Muscle layer of colon (tissue), 2 donors: ENCODE data around the gene POLR1A.

ENCODE experiments used
- H3K27ac ChIP-seq: one replicate; pipeline ENCODE4 v1.7.0; 2013; ENCODE audit warnings: low read depth, mild to moderate bottlenecking, low read length, moderate library complexity
- H3K27me3 ChIP-seq, 2 donors: one replicate each; pipeline ENCODE4 v1.7.0; 2013; ENCODE audit warnings: low read length in 2 of 2, mild to moderate bottlenecking in 2 of 2; ENCODE audit not compliant: insufficient read depth in 2 of 2, control insufficient read depth in 1 of 2
- H3K36me3 ChIP-seq: one replicate; pipeline ENCODE4 v1.7.0; 2013; ENCODE audit warnings: mild to moderate bottlenecking, low read length; ENCODE audit not compliant: insufficient read depth
- H3K4me1 ChIP-seq: one replicate; pipeline ENCODE4 v1.7.0; 2013; ENCODE audit warnings: mild to moderate bottlenecking, low read length; ENCODE audit not compliant: insufficient read depth
- H3K4me3 ChIP-seq, 2 donors: one replicate each; pipeline ENCODE4 v1.7.0; 2013; ENCODE audit warnings: low read length in 2 of 2, low read depth in 1 of 2, mild to moderate bottlenecking in 1 of 2, moderate library complexity in 1 of 2
- H3K9ac ChIP-seq: one replicate; pipeline ENCODE4 v1.7.0; 2013; ENCODE audit warnings: low read length
- H3K9me3 ChIP-seq: one replicate; pipeline ENCODE4 v1.7.0; 2013; ENCODE audit warnings: mild to moderate bottlenecking, low read length
- donor health status: abdominal sarcoma.
- donor health status: Adenocarcinoma of cecum.

The POLR1A gene

GRCh38 chr2:86105252-86105968 lies at the start of gene POLR1A:
POLR1A (minus strand) TSS chr2:86105886; CDS start chr2:86105776, 110 bp downstream.
- H3K36me3 ChIP-seq: peaks cover 10% of the 10 kb centered on the region
- peak within 1 kb of the TSS; percentile 57 for H3K9ac ChIP-seq
- H3K27ac ChIP-seq: peak within 1 kb of the TSS; percentile 96
- H3K4me1 ChIP-seq: peaks cover 27% of the 10 kb centered on the region
- H3K27me3 ChIP-seq: no peaks in the 10 kb centered on the region
- H3K9me3 ChIP-seq: no peaks in the 10 kb centered on the region
- peak within 1 kb of the TSS; percentile 95 to 97 for H3K4me3 ChIP-seq

DNA sequence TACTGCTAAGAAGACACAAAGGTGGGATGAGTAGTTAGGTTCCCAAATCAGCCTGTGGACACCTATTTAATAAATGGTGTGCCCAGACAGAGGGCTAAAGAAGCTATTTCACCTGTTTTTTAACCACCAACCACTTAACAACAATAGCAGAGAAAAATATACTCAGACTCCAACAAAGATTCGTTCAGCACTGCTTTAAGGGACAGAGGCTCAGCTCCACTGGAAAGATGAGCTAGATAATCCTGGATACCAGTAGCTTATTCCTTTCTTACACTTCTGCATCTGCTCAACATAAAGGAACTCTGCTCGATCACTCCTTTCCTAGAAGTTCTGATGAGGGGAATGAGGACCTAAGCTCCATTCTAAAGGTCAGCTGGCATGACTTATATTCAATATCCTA lies 44.8 kb upstream of the POLR1A start:
- Histone ChIP-seq H3K9ac (no peak overlapping the region), H3K36me3 (peaks cover 52% of the 10 kb centered on the region)

GRCh38 chr2:86147793-86148192 lies 42.1 kb upstream of the POLR1A start:
- no peaks in the 10 kb centered on the region for H3K27me3 ChIP-seq
- no peaks in the 10 kb centered on the region for H3K4me1 ChIP-seq
- H3K27ac ChIP-seq: no peak overlapping the region
- H3K9me3 ChIP-seq: no peaks in the 10 kb centered on the region
- no peak overlapping the region for H3K4me3 ChIP-seq
- H3K9ac ChIP-seq: no peak overlapping the region
- peaks cover 73% of the 10 kb centered on the region for H3K36me3 ChIP-seq

More for the DNA sequence above, 44.8 kb upstream of the POLR1A start:
- no peaks in the 10 kb centered on the region for H3K27me3 ChIP-seq
- no peaks in the 10 kb centered on the region for H3K4me1 ChIP-seq
- no peaks in the 10 kb centered on the region for H3K9me3 ChIP-seq
- no peak overlapping the region for H3K27ac ChIP-seq
- no peak overlapping the region for H3K4me3 ChIP-seq

- Histone ChIP-seq H3K9me3 (no peaks in the 10 kb centered on the region), H3K4me3 (no peak overlapping the region), H3K36me3 (peaks cover 72% of the 10 kb centered on the region), H3K27ac (no peak overlapping the region), H3K27me3 (no peaks in the 10 kb centered on the region), H3K4me1 (no peaks in the 10 kb centered on the region), H3K9ac (no peak overlapping the region)
These were observed 38.4 kb upstream of the POLR1A start for GRCh38 chr2:86143926-86144685.

GRCh38 chr2:86143307-86143706 lies 37.6 kb upstream of the POLR1A start:
- Histone ChIP-seq H3K9ac (no peak overlapping the region), H3K27ac (no peak overlapping the region), H3K27me3 (no peaks in the 10 kb centered on the region), H3K9me3 (no peaks in the 10 kb centered on the region), H3K4me1 (no peaks in the 10 kb centered on the region), H3K4me3 (no peak overlapping the region), H3K36me3 (peaks cover 73% of the 10 kb centered on the region)

DNA sequence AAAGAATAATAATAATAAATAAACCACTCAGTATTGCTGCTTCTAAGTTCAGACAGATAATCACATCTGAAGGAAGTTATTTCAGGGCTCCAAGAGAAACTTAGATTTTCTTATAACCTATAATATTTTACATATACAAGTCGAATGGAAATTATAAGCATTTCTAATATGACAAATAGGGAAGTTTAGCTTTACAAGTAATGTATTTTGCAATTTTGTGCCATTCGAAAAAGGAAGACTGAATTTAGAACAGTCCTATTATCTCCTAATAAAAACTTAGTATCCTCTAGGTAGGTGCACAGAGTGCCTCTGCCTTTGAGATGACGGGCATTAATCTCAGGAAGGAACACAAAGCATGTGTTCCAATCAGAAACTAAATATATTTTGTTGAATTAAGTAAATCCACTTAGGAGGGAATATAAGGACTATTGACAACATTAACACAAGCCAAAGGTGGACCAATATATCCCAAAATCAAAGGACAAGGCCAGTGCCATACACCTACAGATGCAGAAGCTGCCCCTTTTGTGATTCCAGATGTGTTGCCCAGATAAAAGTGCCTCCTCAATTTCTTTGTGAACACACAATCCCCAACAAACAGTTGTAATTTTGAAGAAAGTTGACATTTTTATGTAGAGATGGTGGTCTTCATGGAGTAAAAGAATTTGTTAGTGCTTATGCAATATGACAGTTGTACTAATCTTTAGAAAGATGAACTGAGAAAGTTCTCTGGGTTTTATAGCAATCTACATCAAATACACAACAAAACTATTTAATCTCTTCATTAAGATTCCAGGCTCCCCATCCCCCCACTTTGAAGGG lies 37.0 kb upstream of the POLR1A start:
- Histone ChIP-seq H3K36me3 (peaks cover 75% of the 10 kb centered on the region), H3K4me3 (no peak overlapping the region)

GRCh38 chr2:86140969-86141392 lies 35.3 kb upstream of the POLR1A start:
- no peak overlapping the region for H3K27ac ChIP-seq
- H3K9me3 ChIP-seq: no peaks in the 10 kb centered on the region

More for the DNA sequence above, 37.0 kb upstream of the POLR1A start:
- no peak overlapping the region for H3K9ac ChIP-seq
- H3K27me3 ChIP-seq: no peaks in the 10 kb centered on the region
- no peak overlapping the region for H3K27ac ChIP-seq
- H3K4me1 ChIP-seq: no peaks in the 10 kb centered on the region
- H3K9me3 ChIP-seq: no peaks in the 10 kb centered on the region

DNA sequence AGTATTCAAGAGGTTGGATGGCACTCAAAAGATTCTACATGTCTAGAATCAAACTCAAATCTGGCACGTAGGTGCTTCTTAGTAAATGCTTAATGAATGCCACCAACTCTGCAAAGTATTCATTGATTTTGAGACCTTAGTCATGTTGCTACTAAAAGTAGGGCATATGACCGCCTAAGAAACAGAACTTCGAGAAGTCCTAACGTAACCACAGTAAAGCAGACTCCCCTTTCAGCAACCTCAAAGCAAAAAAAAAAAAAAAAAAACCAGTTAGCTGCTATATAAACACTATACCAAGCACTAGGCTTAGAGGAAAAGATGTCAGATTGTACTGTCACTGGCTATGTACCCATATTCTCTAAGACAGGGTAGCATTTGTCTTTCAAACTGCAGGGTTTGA lies 34.3 kb upstream of the POLR1A start:
- H3K27ac ChIP-seq: no peak overlapping the region
- no peaks in the 10 kb centered on the region for H3K9me3 ChIP-seq
- no peak overlapping the region for H3K9ac ChIP-seq
- no peaks in the 10 kb centered on the region for H3K4me1 ChIP-seq
- H3K27me3 ChIP-seq: no peaks in the 10 kb centered on the region
- H3K36me3 ChIP-seq: peaks cover 80% of the 10 kb centered on the region
- no peak overlapping the region for H3K4me3 ChIP-seq

More at GRCh38 chr2:86140969-86141392, 35.3 kb upstream of the POLR1A start:
- Histone ChIP-seq H3K4me3 (no peak overlapping the region), H3K9ac (no peak overlapping the region), H3K27me3 (no peaks in the 10 kb centered on the region), H3K4me1 (no peaks in the 10 kb centered on the region), H3K36me3 (peaks cover 80% of the 10 kb centered on the region)

GRCh38 chr2:86138736-86139625 lies 33.3 kb upstream of the POLR1A start:
- no peaks in the 10 kb centered on the region for H3K9me3 ChIP-seq
- no peaks in the 10 kb centered on the region for H3K27me3 ChIP-seq
- H3K4me1 ChIP-seq: no peaks in the 10 kb centered on the region
- H3K36me3 ChIP-seq: peaks cover 80% of the 10 kb centered on the region
- no peak overlapping the region for H3K9ac ChIP-seq
- no peak overlapping the region for H3K27ac ChIP-seq
- no peak overlapping the region for H3K4me3 ChIP-seq

DNA sequence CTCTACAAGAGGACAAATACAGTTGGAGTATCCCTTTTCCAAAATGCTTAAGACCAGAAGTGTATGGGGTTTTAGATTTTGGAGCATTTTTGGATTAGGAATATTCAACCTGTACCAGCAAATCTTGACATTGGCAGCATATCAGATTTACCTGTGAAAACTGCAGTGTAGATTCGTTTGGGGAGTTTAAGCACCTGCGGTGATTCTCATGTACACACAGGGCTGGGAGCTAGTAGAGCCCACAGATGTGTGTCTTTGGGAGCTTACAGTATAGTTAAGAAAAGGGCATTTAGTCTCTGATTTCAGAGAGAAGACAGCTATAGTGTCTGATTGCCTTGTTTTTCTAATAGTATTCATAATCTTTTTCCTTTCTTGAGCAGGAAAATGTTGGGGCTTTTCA lies 30.5 kb upstream of the POLR1A start:
- Histone ChIP-seq H3K27ac (no peak overlapping the region), H3K4me3 (no peak overlapping the region), H3K9me3 (no peaks in the 10 kb centered on the region), H3K9ac (no peak overlapping the region), H3K36me3 (peaks cover 93% of the 10 kb centered on the region), H3K27me3 (no peaks in the 10 kb centered on the region), H3K4me1 (no peaks in the 10 kb centered on the region)
